Trophoblast cell (in vitro differentiated cells and primary cell): Measurements from ENCODE around the gene ZNF800.
"Not testable (repeated sequence)": the region's sequence is repeated elsewhere in the genome, so short reads cannot be mapped to it uniquely, and the experiment has no call there.

Experiments
- DNase-seq, 2 donors: peaks; one replicate each; pipeline ENCODE4 v3.0.0-alpha.2; 2016
- H2AFZ ChIP-seq: 2 replicates; pipeline ENCODE4 v1.6.1; 2013; ENCODE audit warnings: low read length, moderate library complexity, mild to moderate bottlenecking; ENCODE audit not compliant: insufficient read depth, poor library complexity
- H2AK5ac ChIP-seq: 2 replicates; pipeline ENCODE4 v1.6.1; 2013; ENCODE audit warnings: mild to moderate bottlenecking, low read length
- H2BK120ac ChIP-seq: 2 replicates; pipeline ENCODE4 v1.6.1; 2013; ENCODE audit warnings: low read length, mild to moderate bottlenecking, moderate library complexity; ENCODE audit not compliant: insufficient read depth, poor library complexity
- H2BK12ac ChIP-seq: 2 replicates; pipeline ENCODE4 v1.6.1; 2013; ENCODE audit warnings: mild to moderate bottlenecking, low read length, moderate library complexity
- H2BK5ac ChIP-seq: 2 replicates; pipeline ENCODE4 v1.6.1; 2013; ENCODE audit warnings: low read length, low read depth, moderate library complexity, mild to moderate bottlenecking; ENCODE audit not compliant: poor library complexity
- H3K14ac ChIP-seq: 2 replicates; pipeline ENCODE4 v1.6.1; 2013; ENCODE audit warnings: mild to moderate bottlenecking, low read length
- H3K18ac ChIP-seq: 2 replicates; pipeline ENCODE4 v1.6.1; 2013; ENCODE audit warnings: mild to moderate bottlenecking, low read length
- H3K23ac ChIP-seq: 2 replicates; pipeline ENCODE4 v1.6.1; 2013; ENCODE audit warnings: low read length
- H3K27ac ChIP-seq: 2 replicates; pipeline ENCODE4 v1.5.1; 2013; ENCODE audit warnings: low read depth, mild to moderate bottlenecking, inconsistent platforms, low read length, moderate library complexity
- H3K27me3 ChIP-seq: 2 replicates; pipeline ENCODE4 v1.6.1; 2013; ENCODE audit warnings: inconsistent platforms, mild to moderate bottlenecking, low read length, moderate library complexity; ENCODE audit not compliant: insufficient read depth
- H3K36me3 ChIP-seq, 2 experiments: 1 replicate in 1 of 2; 2 replicates in 1 of 2; pipeline ENCODE4 v1.6.1; 2013; ENCODE audit warnings: low read length in 2 of 2, mild to moderate bottlenecking in 2 of 2, moderate library complexity in 1 of 2; ENCODE audit not compliant: insufficient read depth in 2 of 2, control insufficient read depth in 1 of 2
- H3K4ac ChIP-seq: 2 replicates; pipeline ENCODE4 v1.6.1; 2013; ENCODE audit warnings: low read depth, mild to moderate bottlenecking, low read length, moderate library complexity
- H3K4me1 ChIP-seq, 2 experiments: 1 replicate in 1 of 2; 2 replicates in 1 of 2; pipeline ENCODE4 v1.6.1; 2013; ENCODE audit warnings: low read length in 2 of 2, mild to moderate bottlenecking in 2 of 2, moderate library complexity in 1 of 2; ENCODE audit not compliant: insufficient read depth in 2 of 2, control insufficient read depth in 1 of 2
- H3K4me2 ChIP-seq: 2 replicates; pipeline ENCODE4 v1.6.1; 2013; ENCODE audit warnings: inconsistent platforms, mild to moderate bottlenecking, low read length, moderate library complexity
- H3K4me3 ChIP-seq: 2 replicates; pipeline ENCODE4 v1.5.1; 2013; ENCODE audit warnings: mild to moderate bottlenecking, low read depth, low read length, inconsistent platforms
- H3K79me1 ChIP-seq: one replicate; pipeline ENCODE4 v1.6.1; 2013; ENCODE audit warnings: low read length
- H3K79me2 ChIP-seq: 2 replicates; pipeline ENCODE4 v1.6.1; 2013; ENCODE audit warnings: low read length, mild to moderate bottlenecking; ENCODE audit not compliant: control insufficient read depth, insufficient read depth, poor library complexity
- H3K9ac ChIP-seq: 2 replicates; pipeline ENCODE4 v1.6.1; 2013; ENCODE audit warnings: mild to moderate bottlenecking, low read length
- H3K9me3 ChIP-seq: 2 replicates; pipeline ENCODE4 v1.6.1; 2013; ENCODE audit warnings: low read depth, mild to moderate bottlenecking, control low read depth, inconsistent platforms, low read length; ENCODE audit not compliant: insufficient read depth
- H4K12ac ChIP-seq: 2 replicates; pipeline ENCODE4 v1.6.1; 2013; ENCODE audit warnings: low read depth, mild to moderate bottlenecking, low read length, moderate library complexity
- H4K8ac ChIP-seq: 2 replicates; pipeline ENCODE4 v1.6.1; 2013; ENCODE audit warnings: low read depth, mild to moderate bottlenecking, low read length, moderate library complexity
- H4K91ac ChIP-seq: one replicate; pipeline ENCODE4 v1.6.1; 2013; ENCODE audit warnings: low read depth, mild to moderate bottlenecking, low read length, moderate library complexity
- WGBS: extraction: QIAGEN DNeasy Blood & Tissue Kit; methylation state at CpG from one replicate; pipeline ENCODE4 v1.1.7; 2013; ENCODE audit warnings: missing lambda C conversion rate; ENCODE audit not compliant: insufficient read length, insufficient coverage; ENCODE audit errors: extremely low coverage; 5-methylcytosine and 5-hydroxymethylcytosine counted together

ZNF800 gene

GRCh38 chr7:127395104-127395503 lies 2.6 kb upstream of the ZNF800 start:
- DNase-seq, H4K12ac ChIP-seq, H3K4me1 ChIP-seq, H3K36me3 ChIP-seq, H2BK120ac ChIP-seq, H3K4ac ChIP-seq, H3K27me3 ChIP-seq, H4K8ac ChIP-seq, H3K18ac ChIP-seq, H2BK5ac ChIP-seq, H2AK5ac ChIP-seq, H3K9ac ChIP-seq, H2AFZ ChIP-seq, H3K4me2 ChIP-seq, H2BK12ac ChIP-seq, H3K14ac ChIP-seq, H3K9me3 ChIP-seq, H3K23ac ChIP-seq, H3K4me3 ChIP-seq, H4K91ac ChIP-seq, H3K27ac ChIP-seq: not testable (repeated sequence)
- Histone ChIP-seq H3K79me1 (peaks cover 15% of the 10 kb centered on the region), H3K79me2 (peaks cover 13% of the 10 kb centered on the region)
- no CpG with 5 or more reads among the region's 1 CpG for WGBS

- peaks cover 13% of the 10 kb centered on the region for H3K79me2 ChIP-seq
- H3K4me1 ChIP-seq: peaks cover 3 to 5% of the 10 kb centered on the region in 2 experiments
- no peak overlapping the region for H3K18ac ChIP-seq
- H3K4ac ChIP-seq: no peak overlapping the region
- no peak overlapping the region for H2BK12ac ChIP-seq
- H3K9me3 ChIP-seq: no peaks in the 10 kb centered on the region
- no peak overlapping the region for H3K9ac ChIP-seq
- peak overlapping the region; percentile 92 for H2AFZ ChIP-seq
- no peak overlapping the region for H4K12ac ChIP-seq
- no peak overlapping the region for H3K14ac ChIP-seq
- peaks cover 15% of the 10 kb centered on the region for H3K79me1 ChIP-seq
- H2AK5ac ChIP-seq: no peak overlapping the region
- DNase-seq: no peak
- H2BK5ac ChIP-seq: no peak overlapping the region
- WGBS: no CpG with 5 or more reads among the region's 28 CpGs
- H3K4me3 ChIP-seq: peak overlapping the region; percentile 97
- peaks cover 2% of the 10 kb centered on the region for H3K27me3 ChIP-seq
- peak overlapping the region; percentile 93 for H3K4me2 ChIP-seq
- H2BK120ac ChIP-seq: no peak overlapping the region
- no peak overlapping the region for H3K23ac ChIP-seq
- no peaks in the 10 kb centered on the region for H3K36me3 ChIP-seq
- H4K91ac ChIP-seq: no peak overlapping the region
- H3K27ac ChIP-seq: no peak overlapping the region
- peak overlapping the region; percentile 99 for H4K8ac ChIP-seq
Measured at GRCh38 chr7:127393368-127394058, 1.0 kb upstream of the ZNF800 start.

GRCh38 chr7:127392182-127392565 lies 334 bp downstream of the ZNF800 start:
- H3K79me1 ChIP-seq: peaks cover 15% of the 10 kb centered on the region

GRCh38 chr7:127391591-127392181 lies 822 bp downstream of the ZNF800 start:
- peak overlapping the region; percentile 5 for H3K4ac ChIP-seq
- peak; percentile 26 to 63 for DNase-seq
- peak overlapping the region; percentile 76 for H4K91ac ChIP-seq
- H3K27ac ChIP-seq: peak overlapping the region; percentile 55
- no peak overlapping the region for H2AK5ac ChIP-seq
- peak overlapping the region; percentile 92 for H2AFZ ChIP-seq
- peaks cover 2% of the 10 kb centered on the region for H3K27me3 ChIP-seq
- peak overlapping the region; percentile 70 for H3K23ac ChIP-seq
- H3K18ac ChIP-seq: peak overlapping the region; percentile 98
- H3K79me2 ChIP-seq: peaks cover 13% of the 10 kb centered on the region
- peak overlapping the region; percentile 93 for H3K4me2 ChIP-seq
- peaks cover 15% of the 10 kb centered on the region for H3K79me1 ChIP-seq
- peaks cover 0 to 5% of the 10 kb centered on the region in 2 experiments for H3K36me3 ChIP-seq
- H2BK5ac ChIP-seq: peak overlapping the region; percentile 6
- H3K14ac ChIP-seq: peak overlapping the region; percentile 75
- no peaks in the 10 kb centered on the region for H3K9me3 ChIP-seq
- peak overlapping the region; percentile 13 for H4K12ac ChIP-seq
- H3K4me1 ChIP-seq: peaks cover 3 to 5% of the 10 kb centered on the region in 2 experiments
- H3K4me3 ChIP-seq: peak overlapping the region; percentile 97
- H2BK120ac ChIP-seq: peak overlapping the region; percentile 2
- H3K9ac ChIP-seq: peak overlapping the region; percentile 96
- no peak overlapping the region for H2BK12ac ChIP-seq
- peak overlapping the region; percentile 72 for H4K8ac ChIP-seq
- WGBS: no CpG with 5 or more reads among the region's 66 CpGs

More at GRCh38 chr7:127392182-127392565, 334 bp downstream of the ZNF800 start:
- peak overlapping the region; percentile 72 for H4K8ac ChIP-seq
- H3K27me3 ChIP-seq: peaks cover 2% of the 10 kb centered on the region
- H3K14ac ChIP-seq: peak overlapping the region; percentile 75
- peak; percentile 63 to 73 for DNase-seq
- no peak overlapping the region for H2AK5ac ChIP-seq
- peak overlapping the region; percentile 92 for H2AFZ ChIP-seq
- H3K4me3 ChIP-seq: peak overlapping the region; percentile 97
- H3K4ac ChIP-seq: peak overlapping the region; percentile 60
- H2BK12ac ChIP-seq: no peak overlapping the region
- no peaks in the 10 kb centered on the region for H3K9me3 ChIP-seq
- peak overlapping the region; percentile 55 for H3K27ac ChIP-seq
- H3K36me3 ChIP-seq: peaks cover 0 to 5% of the 10 kb centered on the region in 2 experiments
- H3K4me1 ChIP-seq: peaks cover 3 to 5% of the 10 kb centered on the region in 2 experiments
- H3K9ac ChIP-seq: peak overlapping the region; percentile 96
- peak overlapping the region; percentile 59 for H4K12ac ChIP-seq
- H3K18ac ChIP-seq: peak overlapping the region; percentile 98
- peaks cover 13% of the 10 kb centered on the region for H3K79me2 ChIP-seq
- peak overlapping the region; percentile 2 for H2BK120ac ChIP-seq
- WGBS: no CpG with 5 or more reads among the region's 48 CpGs
- H4K91ac ChIP-seq: peak overlapping the region; percentile 76
- H3K23ac ChIP-seq: no peak overlapping the region
- peak overlapping the region; percentile 93 for H3K4me2 ChIP-seq
- no peak overlapping the region for H2BK5ac ChIP-seq
